HG03521 (cell line): ENCODE results near the gene PITX1.

Experiments
- ATAC-seq: cut with Tn5 transposase; IDR thresholded peaks from one replicate; pipeline ENCODE4 v1.9.1; 2021; ENCODE audit warnings: mild to moderate bottlenecking, moderate library complexity; ENCODE audit not compliant: unreplicated experiment

Gene PITX1

GRCh38 chr5:135030123-135030955 is 3.7 kb downstream of the PITX1 start:
- ATAC-seq = no peak

GRCh38 chr5:135029477-135030122 is 4.4 kb downstream of the PITX1 start:
- no peak for ATAC-seq

GRCh38 chr5:135028791-135029476 is 5.1 kb downstream of the PITX1 start:
- ATAC-seq = no peak

- no peak for ATAC-seq
These were observed 6.1 kb downstream of the PITX1 start for GRCh38 chr5:135027697-135028615.

- ATAC-seq = no peak
These were observed 6.7 kb downstream of the PITX1 start for GRCh38 chr5:135027266-135027696.

- no peak for ATAC-seq
These were observed 7.3 kb downstream of the PITX1 start for GRCh38 chr5:135026645-135027265.

- ATAC-seq = no peak
These were observed 8.0 kb downstream of the PITX1 start for GRCh38 chr5:135025730-135026644.

GRCh38 chr5:135024956-135025729 is 8.9 kb downstream of the PITX1 start:
- no peak for ATAC-seq

- no peak for ATAC-seq
These were observed 13.7 kb downstream of the PITX1 start for GRCh38 chr5:135020111-135020895.

GRCh38 chr5:135019314-135019713 is 14.7 kb downstream of the PITX1 start:
- no peak for ATAC-seq

GRCh38 chr5:135018457-135018856 is 15.6 kb downstream of the PITX1 start:
- ATAC-seq = no peak

- no peak for ATAC-seq
These were observed 17.2 kb downstream of the PITX1 start for GRCh38 chr5:135016861-135017290.

- no peak for ATAC-seq
These were observed 18.1 kb downstream of the PITX1 start for GRCh38 chr5:135015942-135016341.

GRCh38 chr5:135013947-135014570 is 20.0 kb downstream of the PITX1 start:
- ATAC-seq = no peak

GRCh38 chr5:135013445-135013844 is 20.6 kb downstream of the PITX1 start:
- ATAC-seq = no peak

GRCh38 chr5:135012951-135013391 is 21.1 kb downstream of the PITX1 start:
- ATAC-seq = no peak

GRCh38 chr5:135012033-135012588 is 21.9 kb downstream of the PITX1 start:
- ATAC-seq = no peak
